ENCODE measurements around the gene SMU1. TPM values are rescaled to one million over a fixed set of nuclear protein-coding genes. Genes with fewer than 3 reads are reported as not detected.

The SMU1 gene
- total RNA-seq, 1 donor from 2014 or later: 19.2 TPM

DNA sequence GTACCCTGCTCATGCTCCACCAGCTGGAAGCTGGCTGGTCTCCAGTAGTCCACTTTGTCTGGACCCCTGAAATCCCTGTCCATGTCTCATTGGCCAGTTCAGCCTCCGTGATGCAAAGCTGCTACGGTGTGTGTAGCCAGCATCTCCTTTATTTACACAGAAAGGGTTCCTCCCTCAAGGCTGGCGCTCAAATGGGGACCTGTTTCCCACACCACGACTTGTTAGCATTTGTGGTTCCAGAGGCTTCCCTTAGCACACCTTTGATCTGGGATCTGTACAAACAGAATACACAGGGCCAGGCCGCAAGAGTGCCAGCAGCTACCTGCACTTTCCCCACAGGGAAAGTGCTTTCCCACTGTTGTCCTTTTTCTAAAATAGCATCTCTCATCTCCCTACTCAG, 5.7 kb upstream of the SMU1 start:
- ATAC-seq (no peak), DNase-seq (no peak)
- Histone ChIP-seq H3K27me3 (no peaks in the 10 kb centered on the region), H3K27ac (peak overlapping the region; percentile 36), H3K36me3 (no peaks in the 10 kb centered on the region), H3K9me3 (no peaks in the 10 kb centered on the region), H3K4me3 (no peak overlapping the region), H3K4me1 (peaks cover 13% of the 10 kb centered on the region)
- intact Hi-C loops (cut with DNase I): loop anchor here (5.0 to 10.0 kb wide), 2 partner anchors 93 to 145 kb away; no protein-coding TSS in a partner anchor
- TF ChIP-seq, protein P1, sequence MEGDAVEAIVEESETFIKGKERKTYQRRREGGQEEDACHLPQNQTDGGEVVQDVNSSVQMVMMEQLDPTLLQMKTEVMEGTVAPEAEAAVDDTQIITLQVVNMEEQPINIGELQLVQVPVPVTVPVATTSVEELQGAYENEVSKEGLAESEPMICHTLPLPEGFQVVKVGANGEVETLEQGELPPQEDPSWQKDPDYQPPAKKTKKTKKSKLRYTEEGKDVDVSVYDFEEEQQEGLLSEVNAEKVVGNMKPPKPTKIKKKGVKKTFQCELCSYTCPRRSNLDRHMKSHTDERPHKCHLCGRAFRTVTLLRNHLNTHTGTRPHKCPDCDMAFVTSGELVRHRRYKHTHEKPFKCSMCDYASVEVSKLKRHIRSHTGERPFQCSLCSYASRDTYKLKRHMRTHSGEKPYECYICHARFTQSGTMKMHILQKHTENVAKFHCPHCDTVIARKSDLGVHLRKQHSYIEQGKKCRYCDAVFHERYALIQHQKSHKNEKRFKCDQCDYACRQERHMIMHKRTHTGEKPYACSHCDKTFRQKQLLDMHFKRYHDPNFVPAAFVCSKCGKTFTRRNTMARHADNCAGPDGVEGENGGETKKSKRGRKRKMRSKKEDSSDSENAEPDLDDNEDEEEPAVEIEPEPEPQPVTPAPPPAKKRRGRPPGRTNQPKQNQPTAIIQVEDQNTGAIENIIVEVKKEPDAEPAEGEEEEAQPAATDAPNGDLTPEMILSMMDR (IDR thresholded peaks at IDR 0.05): no peak

DNA sequence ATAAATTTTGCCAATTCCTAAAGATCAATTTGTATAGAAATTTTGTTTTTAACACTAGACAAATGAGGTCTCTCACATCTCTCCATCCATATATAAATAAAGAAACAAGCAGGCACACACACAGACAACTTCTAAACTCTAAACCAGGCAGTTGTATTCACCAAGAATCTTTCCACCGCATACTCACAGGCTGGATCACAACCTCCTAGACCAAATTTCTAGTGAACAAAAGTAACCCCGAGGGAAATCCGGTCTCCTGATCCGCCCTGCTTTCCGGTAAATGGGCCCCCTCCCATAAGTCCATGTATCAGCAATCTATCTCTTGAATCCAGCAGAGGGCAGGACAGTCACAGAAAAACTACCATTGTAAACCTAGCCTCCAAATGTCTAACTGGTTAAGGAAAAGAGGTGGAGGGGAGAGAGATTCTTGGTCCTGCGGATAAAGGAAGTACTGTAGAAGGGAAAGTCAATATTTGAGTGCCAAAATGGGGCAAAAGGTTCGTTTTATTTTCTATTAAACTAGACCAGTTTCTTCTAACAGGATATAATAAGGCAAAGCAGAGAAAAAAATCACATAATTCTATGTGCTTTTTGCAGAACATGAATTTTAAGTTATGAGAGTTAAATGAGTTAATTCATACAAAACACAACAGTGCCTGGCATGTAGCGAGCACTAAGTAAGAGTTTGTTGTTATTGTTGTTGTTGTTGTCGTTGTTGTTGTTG, 4.8 kb upstream of the SMU1 start:
- H3K36me3 ChIP-seq: no peaks in the 10 kb centered on the region
- H3K9me3 ChIP-seq: no peaks in the 10 kb centered on the region
- intact Hi-C loops (cut with DNase I): loop anchor here (5.0 to 10.0 kb wide), 2 partner anchors 94 to 146 kb away; no protein-coding TSS in a partner anchor
- peak overlapping the region; percentile 52 for H3K27ac ChIP-seq
- DNase-seq (no peak), ATAC-seq (peak; percentile 77)
- TF ChIP-seq, protein P1 (IDR thresholded peaks at IDR 0.05): peak; percentile 76
- H3K4me1 ChIP-seq: peaks cover 13% of the 10 kb centered on the region
- H3K27me3 ChIP-seq: no peaks in the 10 kb centered on the region
- no peak overlapping the region for H3K4me3 ChIP-seq

DNA sequence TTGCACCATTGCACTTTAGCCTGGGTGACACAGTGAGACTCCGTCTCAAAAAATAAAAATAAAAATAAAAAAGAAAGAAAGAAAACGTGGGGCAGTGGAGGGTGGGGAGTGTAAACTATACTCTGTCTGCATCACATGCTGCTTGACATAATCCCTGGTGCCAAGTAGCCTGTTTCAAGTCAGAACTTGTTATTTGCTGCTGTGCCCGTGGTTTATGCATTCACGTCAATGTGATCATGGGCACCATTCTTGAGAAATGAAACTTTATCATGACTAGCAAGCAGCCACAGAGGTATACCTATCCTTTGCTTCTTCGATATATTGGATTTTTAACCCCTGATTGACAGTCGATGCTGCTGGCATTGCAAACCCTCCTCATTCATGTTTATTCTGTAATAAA, 4.1 kb upstream of the SMU1 start:
- TF ChIP-seq, protein P1 (IDR thresholded peaks at IDR 0.05): no peak
- no peak for DNase-seq
- Histone ChIP-seq H3K4me3 (no peak overlapping the region), H3K27ac (peak overlapping the region; percentile 52), H3K4me1 (peaks cover 16% of the 10 kb centered on the region), H3K27me3 (no peaks in the 10 kb centered on the region), H3K36me3 (no peaks in the 10 kb centered on the region), H3K9me3 (no peaks in the 10 kb centered on the region)
- intact Hi-C loops (cut with DNase I): loop anchor here (5.0 to 10.0 kb wide), 2 partner anchors 94 to 147 kb away; no protein-coding TSS in a partner anchor
- no peak for ATAC-seq

DNA sequence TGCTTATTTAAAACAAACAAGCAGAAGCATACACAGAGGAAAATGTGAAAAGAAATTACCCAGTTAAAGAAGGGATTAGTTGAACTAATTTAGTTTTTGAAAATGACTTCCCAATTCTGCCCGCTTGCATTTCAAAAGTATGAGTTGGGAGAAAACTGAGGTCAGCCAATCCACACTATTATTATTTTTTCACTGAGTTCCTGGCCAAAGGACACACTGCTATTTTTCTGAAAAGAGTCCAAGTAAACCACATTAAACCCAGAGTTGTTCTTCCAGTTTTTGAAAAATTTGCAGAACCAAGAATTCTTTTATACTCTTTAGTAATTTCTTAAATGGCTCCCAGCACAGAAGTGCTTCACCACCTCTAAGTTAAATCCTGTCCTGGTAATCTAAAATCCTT, 7.5 kb downstream of the SMU1 start:
- Histone ChIP-seq H3K4me3 (no peak overlapping the region), H3K36me3 (peaks cover 91% of the 10 kb centered on the region), H3K27me3 (no peaks in the 10 kb centered on the region), H3K4me1 (no peaks in the 10 kb centered on the region), H3K27ac (no peak overlapping the region), H3K9me3 (no peaks in the 10 kb centered on the region)
- no peak for DNase-seq
- TF ChIP-seq, protein P1 (IDR thresholded peaks at IDR 0.05): no peak
- no peak for ATAC-seq
- intact Hi-C loops (cut with DNase I): no loop called here

DNA sequence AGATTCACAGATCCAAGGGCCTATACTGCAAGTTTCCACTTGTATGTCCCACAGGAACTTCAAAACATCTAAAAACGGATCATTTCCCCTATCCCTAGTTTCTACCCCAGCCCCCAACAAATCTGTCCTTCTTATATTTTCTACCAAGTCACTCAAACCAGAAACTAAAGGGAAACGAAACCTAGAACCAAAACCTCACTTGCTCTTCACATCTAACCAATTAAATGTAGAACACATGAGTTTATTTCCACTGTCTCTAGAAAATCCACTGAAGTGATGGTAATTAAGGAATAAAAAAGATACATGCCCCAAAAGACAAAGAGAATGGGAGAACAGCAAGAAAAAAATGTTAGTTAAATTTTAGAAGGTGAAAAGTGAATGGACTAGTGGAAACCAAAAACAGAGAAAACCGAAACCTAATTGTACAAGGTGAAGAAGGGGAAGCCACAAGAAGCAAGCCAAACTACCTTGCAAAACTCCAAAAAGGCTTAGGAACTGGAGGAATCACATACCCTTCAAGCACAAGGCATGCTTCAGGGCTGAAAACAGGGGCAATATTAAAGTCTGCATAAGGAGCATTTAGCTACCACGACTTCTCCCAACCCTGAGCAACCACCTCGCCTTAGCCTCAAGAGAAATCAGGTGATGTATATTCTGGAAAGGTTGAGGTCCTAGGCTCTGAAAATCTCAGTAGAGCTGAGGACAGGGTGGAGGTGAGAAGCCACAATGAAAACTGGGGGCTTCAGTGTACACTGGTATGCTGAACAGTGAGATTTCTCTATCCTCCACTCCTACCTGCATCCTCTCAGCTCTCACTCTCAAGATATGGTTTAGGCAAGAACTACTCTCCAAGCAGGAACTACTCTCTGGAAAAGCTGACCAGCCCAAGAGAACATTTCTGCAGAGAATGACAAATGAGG, 11.1 kb downstream of the SMU1 start:
- Histone ChIP-seq H3K27me3 (no peaks in the 10 kb centered on the region), H3K4me1 (no peaks in the 10 kb centered on the region), H3K4me3 (no peak overlapping the region), H3K9me3 (no peaks in the 10 kb centered on the region), H3K36me3 (peaks cover 97% of the 10 kb centered on the region), H3K27ac (no peak overlapping the region)
- ATAC-seq: no peak
- DNase-seq: no peak
- TF ChIP-seq, protein P1 (IDR thresholded peaks at IDR 0.05): no peak
- intact Hi-C loops (cut with DNase I): no loop called here

Data from upper lobe of right lung (tissue), 1 donor.